ENCODE data around the gene AGBL3. TPM values are rescaled to one million over a fixed set of nuclear protein-coding genes. Genes with fewer than 3 reads are reported as not detected.

AGBL3 gene
- total RNA-seq, 4 donors from 2014 or later: 0.49 to 2.4 (median 0.94) TPM; not detected in 1

GRCh38 chr7:134997214-134997885, 11.0 kb downstream of the AGBL3 start:
- 67% methylated on average over 1 of the region's 3 CpGs for WGBS
- no peaks in the 10 kb centered on the region for H3K27me3 ChIP-seq
- no peak for TF ChIP-seq EP300 (IDR thresholded peaks at IDR 0.05)
- TF ChIP-seq POLR2AphosphoS5 (IDR thresholded peaks at IDR 0.05): no peak
- TF ChIP-seq POLR2A (IDR thresholded peaks at IDR 0.05): no peak
- no peak for TF ChIP-seq CTCF (IDR thresholded peaks at IDR 0.05)
- H3K4me3 ChIP-seq: no peak overlapping the region
- H3K27ac ChIP-seq: no peak overlapping the region
- H3K36me3 ChIP-seq: peaks cover 45% of the 10 kb centered on the region
- H3K4me1 ChIP-seq: no peaks in the 10 kb centered on the region
- H3K9me3 ChIP-seq: no peaks in the 10 kb centered on the region
- DNase-seq (ENCODE audit: low spot score in 2 of 2): no peak

- no peak for TF ChIP-seq POLR2A (IDR thresholded peaks at IDR 0.05)
- no peaks in the 10 kb centered on the region for H3K27me3 ChIP-seq
- no peak overlapping the region for H3K27ac ChIP-seq
- H3K9me3 ChIP-seq: no peaks in the 10 kb centered on the region
- H3K4me3 ChIP-seq: no peak overlapping the region
- no peaks in the 10 kb centered on the region for H3K4me1 ChIP-seq
- H3K36me3 ChIP-seq: peaks cover 41% of the 10 kb centered on the region
- no peak for DNase-seq (ENCODE audit: low spot score in 2 of 2)
- WGBS: 94% methylated on average over 3 of the region's 3 CpGs
These were observed 12.8 kb downstream of the AGBL3 start for GRCh38 chr7:134999136-134999535.

GRCh38 chr7:135001390-135002165, 15.3 kb downstream of the AGBL3 start:
- DNase-seq (ENCODE audit: low spot score in 2 of 2): no peak
- TF ChIP-seq POLR2AphosphoS5 (IDR thresholded peaks at IDR 0.05): no peak
- TF ChIP-seq EP300 (IDR thresholded peaks at IDR 0.05): no peak
- no peak for TF ChIP-seq POLR2A (IDR thresholded peaks at IDR 0.05)
- TF ChIP-seq CTCF (IDR thresholded peaks at IDR 0.05): no peak
- Histone ChIP-seq H3K27me3 (no peaks in the 10 kb centered on the region), H3K9me3 (no peaks in the 10 kb centered on the region), H3K27ac (no peak overlapping the region), H3K36me3 (peaks cover 21% of the 10 kb centered on the region), H3K4me3 (no peak overlapping the region), H3K4me1 (no peaks in the 10 kb centered on the region)
- 88% methylated on average over 1 of the region's 1 CpG for WGBS

- H3K9me3 ChIP-seq: no peaks in the 10 kb centered on the region
- TF ChIP-seq POLR2A (IDR thresholded peaks at IDR 0.05) (no peak), CTCF (IDR thresholded peaks at IDR 0.05) (no peak), POLR2AphosphoS5 (IDR thresholded peaks at IDR 0.05) (no peak), EP300 (IDR thresholded peaks at IDR 0.05) (no peak)
- no peaks in the 10 kb centered on the region for H3K36me3 ChIP-seq
- H3K4me3 ChIP-seq: no peak overlapping the region
- DNase-seq (ENCODE audit: low spot score in 2 of 2): no peak
- H3K4me1 ChIP-seq: no peaks in the 10 kb centered on the region
- H3K27ac ChIP-seq: no peak overlapping the region
- H3K27me3 ChIP-seq: no peaks in the 10 kb centered on the region
These were observed 25.9 kb downstream of the AGBL3 start for GRCh38 chr7:135012229-135012628.

GRCh38 chr7:135023622-135024021, 37.3 kb downstream of the AGBL3 start:
- no peak for TF ChIP-seq POLR2AphosphoS5 (IDR thresholded peaks at IDR 0.05)
- no peak for TF ChIP-seq POLR2A (IDR thresholded peaks at IDR 0.05)
- no peak for TF ChIP-seq CTCF (IDR thresholded peaks at IDR 0.05)
- TF ChIP-seq EP300 (IDR thresholded peaks at IDR 0.05): no peak
- Histone ChIP-seq H3K27ac (no peak overlapping the region), H3K4me1 (no peaks in the 10 kb centered on the region), H3K9me3 (no peaks in the 10 kb centered on the region), H3K36me3 (no peaks in the 10 kb centered on the region), H3K4me3 (no peak overlapping the region), H3K27me3 (no peaks in the 10 kb centered on the region)
- no peak for DNase-seq (ENCODE audit: low spot score in 2 of 2)
- 100% methylated on average over 1 of the region's 2 CpGs for WGBS

Measured in suprapubic skin (tissue), 4 donors.